HG03095 (cell line): ENCODE measurements around the gene UNC119.

ENCODE experiments used
- ATAC-seq: cut with Tn5 transposase; IDR thresholded peaks from one replicate; pipeline ENCODE4 v1.9.1; 2021; ENCODE audit warnings: moderate library complexity; ENCODE audit not compliant: unreplicated experiment

UNC119 gene

DNA sequence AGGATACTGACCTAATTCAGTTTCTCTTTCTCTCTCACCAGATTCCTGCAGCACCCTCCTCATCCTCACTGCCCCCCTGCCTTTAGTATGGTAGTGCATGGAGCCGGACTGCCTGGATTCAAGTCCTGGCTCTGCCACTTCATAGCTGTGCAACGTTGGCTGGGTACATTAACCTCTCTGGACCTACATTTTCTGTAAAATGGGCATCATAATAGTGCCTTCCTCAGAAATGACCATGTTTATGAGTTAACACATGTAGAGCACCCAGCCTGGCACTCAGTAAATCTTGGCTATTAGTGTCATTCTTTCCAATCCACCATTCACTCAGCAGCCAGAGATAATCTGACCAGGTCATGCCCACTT, 7.3 kb downstream of the UNC119 start:
- no peak for ATAC-seq

DNA sequence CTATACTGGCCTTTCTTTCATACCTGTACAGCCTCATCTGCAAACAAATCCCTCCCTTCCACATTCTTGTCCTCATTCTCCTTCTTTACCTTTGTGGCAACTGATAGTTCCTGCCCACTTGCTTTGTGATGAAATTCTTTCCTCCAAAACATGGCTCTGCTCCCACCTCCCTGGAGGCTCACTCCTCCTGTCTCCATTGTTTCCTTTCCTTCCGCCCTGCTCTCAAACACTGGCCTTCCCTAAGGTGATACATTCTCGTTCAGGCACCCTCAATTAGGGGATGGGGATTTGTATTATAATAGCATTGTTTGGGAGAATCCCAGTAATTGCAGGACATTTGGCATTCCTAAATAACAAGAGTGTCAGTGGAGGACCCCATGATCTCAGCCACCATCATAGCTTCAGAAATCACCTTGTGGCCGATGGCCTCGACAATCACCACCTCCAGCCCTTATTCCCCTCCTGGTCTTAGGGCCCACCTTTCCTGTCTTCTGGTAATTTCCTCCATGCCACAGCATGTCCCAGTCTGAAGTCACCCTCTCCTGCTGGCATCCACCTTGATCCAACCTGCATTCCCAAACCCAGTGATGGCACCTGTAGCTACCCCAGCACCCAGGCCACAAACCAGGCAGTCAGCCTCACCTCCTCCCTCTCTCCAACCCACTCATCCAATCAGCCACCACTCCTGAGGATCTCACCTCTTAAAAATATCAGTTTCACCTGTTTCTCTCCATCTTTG, 7.9 kb downstream of the UNC119 start:
- no peak for ATAC-seq

DNA sequence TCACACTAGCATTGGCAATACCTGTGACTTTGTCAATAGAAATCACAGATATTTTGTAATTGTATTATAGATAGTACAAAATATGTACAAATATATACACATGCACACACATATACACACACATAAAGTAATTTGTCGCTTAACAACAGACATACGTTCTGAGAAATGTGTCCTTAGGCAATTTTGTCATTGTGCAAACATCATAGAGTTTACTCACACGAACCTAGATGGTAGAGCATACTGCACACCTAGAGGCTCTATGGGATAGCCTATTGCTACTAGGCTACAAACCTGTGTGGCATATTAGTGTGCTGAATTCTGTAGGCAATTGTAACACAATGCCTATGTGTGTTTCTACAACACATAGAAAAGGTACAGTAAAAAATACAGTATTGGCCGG, 11.0 kb downstream of the UNC119 start:
- no peak for ATAC-seq

DNA sequence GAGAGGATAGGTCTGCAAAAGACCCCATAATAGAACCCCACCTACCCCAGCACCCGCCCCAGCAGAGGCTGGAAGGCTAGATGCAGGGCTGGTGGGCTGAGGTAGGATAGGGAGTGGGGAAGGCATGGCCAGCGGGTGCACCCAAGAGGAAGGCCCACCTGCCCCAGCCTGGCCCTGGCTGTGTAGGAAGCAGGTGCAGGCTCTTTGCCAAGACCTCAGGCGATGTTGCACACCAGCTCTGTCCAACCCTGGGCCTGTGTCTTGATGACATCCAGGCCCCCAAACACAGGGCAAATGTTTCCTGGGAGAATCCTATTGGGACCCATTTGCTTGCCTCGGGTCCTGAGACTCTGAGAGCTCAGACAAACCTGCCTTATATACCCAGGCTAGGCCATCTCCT, 12.2 kb downstream of the UNC119 start:
- no peak for ATAC-seq

DNA sequence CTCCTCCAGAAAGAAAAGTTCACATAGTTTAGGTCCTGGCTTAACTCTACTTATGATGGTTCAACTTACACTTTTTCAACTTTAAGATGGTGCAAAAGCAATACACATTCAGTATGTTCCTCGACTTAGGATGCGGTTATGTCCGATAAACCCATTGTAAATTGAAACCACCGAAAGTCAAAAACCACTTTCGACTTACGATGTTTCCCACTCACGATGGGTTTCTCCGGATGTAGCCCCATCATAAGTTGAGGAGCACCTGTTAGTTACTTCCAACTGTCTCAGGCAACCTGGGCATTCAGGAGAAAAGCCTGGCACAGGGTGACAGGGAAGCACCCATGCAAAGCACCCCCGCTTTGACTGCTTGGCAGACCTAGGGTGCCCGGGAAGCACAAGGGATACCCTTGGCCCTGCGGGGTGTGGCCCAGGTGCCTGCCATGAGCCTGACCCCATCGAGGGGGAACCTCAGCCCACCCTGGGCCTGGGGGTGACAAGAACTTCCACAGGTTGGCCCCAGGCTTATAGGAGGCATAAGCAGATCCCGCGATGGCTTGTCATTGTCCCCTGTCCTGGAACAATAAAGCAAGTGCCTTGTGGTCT, 14.0 kb downstream of the UNC119 start:
- no peak for ATAC-seq

DNA sequence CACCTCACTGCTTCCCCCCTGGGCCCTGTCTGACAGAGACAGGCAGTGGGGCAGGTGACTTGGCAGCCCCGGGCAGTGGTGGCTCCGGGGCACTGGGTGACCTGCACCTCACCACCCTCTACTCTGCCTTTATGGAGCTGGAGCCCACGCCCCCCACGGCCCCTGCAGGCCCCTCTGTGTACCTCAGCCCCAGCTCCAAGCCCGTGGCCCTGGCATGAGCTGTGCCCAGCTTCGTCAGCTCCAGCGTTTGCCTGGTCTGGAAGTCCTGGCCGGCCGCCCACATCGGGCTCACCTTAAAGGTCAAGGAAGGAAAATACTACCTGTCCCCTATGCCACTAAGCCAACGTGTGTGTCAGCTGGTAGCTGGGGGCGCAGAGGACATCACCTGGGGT, 15.2 kb downstream of the UNC119 start:
- ATAC-seq: no peak

DNA sequence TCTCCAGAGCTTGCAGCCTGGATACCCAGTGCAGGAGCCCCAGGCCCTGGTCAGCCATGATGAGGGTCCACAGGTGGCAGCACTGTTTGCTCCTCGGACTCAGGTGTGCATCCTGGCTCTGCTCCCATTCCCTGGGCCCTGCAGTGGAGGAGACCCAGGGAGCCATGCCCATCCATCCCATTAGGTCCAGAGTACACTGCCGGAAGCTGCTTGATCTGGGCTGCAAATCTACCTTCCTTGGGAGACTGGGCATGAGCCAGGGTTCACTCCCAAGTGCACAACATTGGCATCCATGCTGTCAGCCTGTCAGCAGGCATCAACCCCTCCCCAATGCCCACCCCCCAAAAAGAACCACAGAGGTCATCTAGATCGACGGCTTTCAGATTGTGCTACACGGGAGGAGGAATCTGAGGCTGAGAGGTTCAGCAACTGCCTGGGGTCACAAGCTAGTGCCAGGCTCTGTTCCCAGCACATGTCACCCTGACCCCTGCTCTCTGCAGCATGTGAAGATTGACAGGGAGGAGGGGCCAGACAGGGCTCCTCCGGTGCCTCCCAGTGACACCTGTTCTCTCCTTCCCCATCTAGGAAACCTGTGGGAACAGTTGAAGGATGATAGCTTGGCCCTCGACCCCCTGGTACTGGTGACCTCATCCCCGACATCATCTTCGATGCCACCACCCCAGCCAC, 15.7 kb downstream of the UNC119 start:
- no peak for ATAC-seq

DNA sequence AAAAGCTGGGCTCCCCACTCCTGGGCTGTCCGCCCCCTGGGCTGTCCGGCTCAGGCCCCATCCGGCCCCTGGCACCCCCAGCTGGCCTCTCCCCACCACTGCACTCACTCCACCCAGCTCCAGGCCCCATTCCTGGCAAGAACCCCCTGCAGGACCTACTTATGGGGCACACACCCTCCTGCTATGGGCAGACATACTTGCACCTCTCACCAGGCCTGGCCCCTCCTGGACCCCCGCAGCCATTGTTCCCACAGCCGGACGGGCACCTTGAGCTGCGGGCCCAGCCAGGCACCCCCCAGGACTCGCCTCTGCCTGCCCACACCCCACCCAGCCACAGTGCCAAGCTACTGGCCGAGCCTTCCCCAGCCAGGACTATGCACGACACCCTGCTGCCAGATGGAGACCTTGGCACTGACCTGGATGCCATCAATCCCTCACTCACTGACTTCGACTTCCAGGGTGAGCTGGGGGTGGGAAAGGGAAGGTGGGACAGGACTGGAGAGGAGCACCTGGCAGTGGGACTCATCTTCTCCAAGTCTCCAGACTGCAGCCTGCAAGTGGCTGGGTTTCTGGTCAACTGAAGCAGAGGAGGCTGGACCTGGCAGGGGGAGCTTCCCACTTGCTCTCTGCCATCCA, 17.6 kb downstream of the UNC119 start:
- ATAC-seq: no peak

DNA sequence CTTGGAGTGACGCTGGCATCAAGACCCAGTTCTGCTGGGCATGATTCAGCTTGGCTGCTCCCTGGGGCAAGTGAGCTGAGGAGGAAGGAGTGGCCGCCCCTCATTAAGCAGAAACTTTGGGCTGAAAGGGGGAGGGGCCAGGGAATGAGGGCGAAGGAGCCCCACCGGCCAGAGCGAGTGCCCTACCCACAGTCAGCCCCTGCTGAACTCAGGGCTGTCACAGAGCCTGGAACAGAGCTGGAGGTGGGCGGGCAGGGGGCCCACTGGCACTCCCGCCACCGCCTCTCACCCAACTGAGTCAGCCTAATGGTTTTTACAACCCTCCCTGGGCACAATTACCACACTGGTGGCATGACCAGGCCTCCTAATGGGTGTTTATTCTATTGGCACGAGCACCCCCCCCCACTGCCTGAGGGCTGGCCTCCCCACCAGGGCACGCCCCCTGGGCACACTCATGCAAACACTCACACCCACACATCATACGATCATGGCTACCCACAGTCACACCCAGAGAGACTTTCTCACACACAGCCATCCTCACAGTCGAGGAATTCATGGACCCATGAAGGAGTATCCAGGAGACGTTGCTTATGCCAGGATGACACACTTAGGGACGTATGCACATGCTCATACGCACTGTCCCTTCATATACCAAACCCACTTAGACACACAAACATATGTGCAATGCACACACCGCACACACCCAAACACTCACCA, 19.2 kb downstream of the UNC119 start:
- ATAC-seq: no peak

DNA sequence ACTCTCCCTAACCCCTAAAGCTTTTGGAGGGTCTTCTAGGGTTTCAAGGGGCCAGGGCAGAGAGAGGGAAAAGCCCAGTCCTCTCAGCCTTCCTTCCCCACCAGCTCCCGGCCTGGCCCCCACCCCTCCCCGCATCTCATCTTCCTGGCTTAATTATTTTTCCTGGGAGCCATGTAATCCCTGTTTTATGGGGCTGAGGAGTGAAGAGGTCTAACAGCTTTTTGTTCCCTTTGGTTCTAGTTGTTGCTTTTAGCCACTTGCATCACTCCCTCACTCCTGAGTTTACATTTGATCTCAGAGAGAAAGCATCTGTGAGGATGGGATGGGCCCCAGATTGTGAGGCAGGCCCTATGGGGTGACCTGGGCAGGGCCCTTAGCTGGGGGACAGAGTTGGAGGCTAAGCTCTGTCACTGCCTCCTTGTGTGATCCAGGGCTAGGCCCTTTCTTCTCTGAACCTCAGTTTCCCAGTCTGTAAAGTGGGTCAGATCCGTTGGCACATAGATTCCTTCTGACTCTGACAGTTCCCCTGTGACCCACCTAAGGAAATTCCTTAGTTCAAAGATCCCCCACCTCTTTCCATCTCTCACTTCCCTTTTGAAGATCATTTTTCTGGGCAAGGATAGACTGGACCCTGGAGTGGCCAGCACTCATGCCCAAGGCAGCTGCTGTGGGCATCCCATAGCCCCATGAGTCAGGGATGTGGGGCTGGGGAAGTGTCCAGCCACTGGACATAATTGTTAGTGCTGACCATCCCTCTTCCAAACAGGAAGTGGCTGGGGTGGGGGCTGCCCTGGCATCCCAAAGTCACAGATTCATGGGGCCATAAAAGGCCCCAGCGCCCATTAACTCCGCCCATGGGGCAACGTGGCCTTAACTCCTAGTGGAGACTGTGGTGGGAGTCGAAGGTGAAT, 20.1 kb downstream of the UNC119 start:
- no peak for ATAC-seq

DNA sequence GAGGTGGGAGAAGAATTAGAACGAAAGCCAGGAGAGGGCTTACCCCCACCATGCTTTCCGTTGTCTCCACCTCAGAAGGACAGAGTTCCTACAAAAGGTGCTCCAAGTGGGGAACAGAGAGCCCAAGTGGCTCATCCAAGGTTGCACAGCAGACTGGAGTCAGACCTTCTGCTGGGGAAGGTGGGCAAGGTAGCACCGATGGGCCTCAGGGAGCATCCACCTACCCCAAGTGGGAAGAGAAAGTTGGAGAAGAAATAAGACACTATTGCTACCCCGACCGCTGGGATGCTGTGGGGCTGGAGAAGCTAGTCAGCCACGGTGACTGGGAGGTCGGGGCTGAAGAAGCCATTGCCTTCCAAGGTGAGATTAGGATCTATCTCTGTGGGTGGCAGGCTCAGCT, 21.5 kb downstream of the UNC119 start:
- ATAC-seq: no peak

DNA sequence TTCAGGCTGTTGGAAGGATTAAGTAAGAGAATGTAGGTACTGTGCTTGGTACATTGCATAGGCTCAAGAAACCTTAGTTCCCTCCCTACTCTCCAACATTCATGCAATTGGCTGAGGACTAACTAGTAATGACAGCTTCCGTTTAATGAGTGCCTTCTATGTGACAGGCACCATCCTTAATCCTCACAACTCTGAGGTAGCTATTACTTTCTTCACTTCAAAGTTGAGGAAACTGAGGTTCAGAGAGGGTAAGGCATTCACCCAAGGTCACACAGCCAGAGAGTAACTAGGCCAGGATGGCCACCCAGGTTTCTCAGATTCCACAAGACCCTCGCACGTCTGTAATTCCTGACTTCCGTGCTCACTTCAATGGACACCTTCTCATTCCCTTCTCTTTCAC, 22.2 kb downstream of the UNC119 start:
- no peak for ATAC-seq

DNA sequence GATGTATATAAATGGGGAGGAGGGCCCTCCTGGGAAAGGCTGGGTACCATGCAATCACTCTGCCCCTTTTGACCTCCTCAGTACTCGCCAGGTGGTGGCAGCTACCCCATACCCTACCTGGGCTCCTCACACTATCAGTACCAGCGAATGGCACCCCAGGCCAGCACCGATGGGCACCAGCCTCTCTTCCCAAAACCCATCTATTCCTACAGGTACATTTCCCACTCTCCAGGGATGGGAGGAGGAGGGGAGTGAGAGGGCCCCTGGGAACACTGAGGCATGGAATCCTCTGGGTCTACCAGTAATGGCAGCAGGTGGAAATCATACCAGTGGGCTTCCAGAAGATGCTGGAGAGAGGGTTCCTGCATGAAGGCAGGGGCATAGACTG, 23.4 kb downstream of the UNC119 start:
- ATAC-seq: no peak

DNA sequence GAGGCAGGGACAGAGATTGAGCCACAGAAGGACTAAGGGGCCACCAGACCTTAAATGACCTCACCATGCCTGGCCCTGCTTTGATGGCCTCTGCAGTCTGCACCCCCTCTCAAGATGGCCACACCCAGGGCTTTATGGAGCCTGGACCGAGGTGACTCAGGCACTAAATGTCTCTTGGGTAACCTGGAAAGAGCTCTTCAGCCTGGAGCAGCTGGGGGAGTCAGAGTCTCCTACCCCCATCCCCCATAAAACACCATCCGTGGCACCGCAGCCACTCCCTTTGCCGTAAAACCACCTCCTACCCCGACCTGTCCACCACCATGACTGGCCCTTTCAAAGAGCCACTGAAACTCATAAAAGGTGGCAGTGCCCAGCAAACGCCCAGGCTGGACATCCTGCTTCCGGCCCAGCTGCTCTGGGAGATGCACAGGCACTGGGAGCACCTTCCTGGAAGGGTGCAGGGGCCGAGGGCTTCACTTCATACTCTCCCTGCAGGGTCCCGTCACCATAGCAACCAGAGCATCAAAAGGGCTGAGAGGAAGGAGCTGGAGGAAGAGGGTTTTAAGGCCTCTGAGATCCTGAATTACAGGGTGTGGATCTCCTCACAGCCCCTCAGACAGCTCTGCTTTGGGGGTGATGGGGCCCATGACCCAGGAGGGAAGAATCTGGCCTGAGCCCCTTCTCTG, 24.0 kb downstream of the UNC119 start:
- no peak for ATAC-seq

DNA sequence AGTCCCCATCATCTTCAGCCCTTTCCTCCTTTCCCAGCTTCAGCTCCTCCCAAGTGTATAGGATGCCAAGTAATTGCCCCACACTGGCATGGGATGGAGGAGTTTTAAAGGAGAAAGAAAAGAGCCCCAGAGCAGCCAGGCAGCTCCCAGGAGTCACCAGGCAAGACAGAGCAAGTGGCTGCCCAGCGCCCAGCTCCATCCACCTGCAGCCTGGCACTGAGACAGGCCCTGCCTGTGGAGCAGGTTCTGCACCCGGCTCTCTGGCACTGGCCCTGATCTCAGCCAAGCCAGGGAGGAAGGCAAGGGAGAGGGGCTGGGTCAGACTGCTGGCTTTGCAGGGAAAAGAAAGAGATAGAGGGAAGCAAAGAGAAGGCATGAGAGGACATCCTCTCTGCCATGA, 24.6 kb downstream of the UNC119 start:
- no peak for ATAC-seq

DNA sequence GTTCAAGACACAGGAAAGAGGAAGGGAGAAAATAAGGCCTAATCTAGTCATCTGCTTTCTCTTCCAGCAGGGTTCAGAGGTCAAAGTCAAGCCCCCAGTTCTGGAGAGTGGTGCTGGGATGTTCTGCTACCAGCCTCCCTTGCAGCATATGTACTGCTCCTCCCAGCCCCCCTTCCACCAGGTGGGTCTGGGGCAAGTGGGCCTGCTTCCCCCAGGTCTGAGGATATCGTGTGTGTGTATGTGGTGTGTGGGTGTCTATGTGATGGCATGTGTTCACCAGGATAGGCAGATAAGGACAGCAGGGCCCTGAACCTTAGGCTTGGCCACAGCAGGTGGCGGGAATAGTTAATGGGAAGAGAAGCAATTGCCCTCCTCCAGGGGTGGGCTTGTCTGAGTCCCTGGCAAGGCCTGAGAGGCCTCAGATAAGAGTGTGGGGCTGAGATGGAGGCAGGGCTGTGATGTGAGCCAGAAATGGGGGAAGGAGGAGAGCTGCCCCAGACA, 25.2 kb downstream of the UNC119 start:
- ATAC-seq: no peak

DNA sequence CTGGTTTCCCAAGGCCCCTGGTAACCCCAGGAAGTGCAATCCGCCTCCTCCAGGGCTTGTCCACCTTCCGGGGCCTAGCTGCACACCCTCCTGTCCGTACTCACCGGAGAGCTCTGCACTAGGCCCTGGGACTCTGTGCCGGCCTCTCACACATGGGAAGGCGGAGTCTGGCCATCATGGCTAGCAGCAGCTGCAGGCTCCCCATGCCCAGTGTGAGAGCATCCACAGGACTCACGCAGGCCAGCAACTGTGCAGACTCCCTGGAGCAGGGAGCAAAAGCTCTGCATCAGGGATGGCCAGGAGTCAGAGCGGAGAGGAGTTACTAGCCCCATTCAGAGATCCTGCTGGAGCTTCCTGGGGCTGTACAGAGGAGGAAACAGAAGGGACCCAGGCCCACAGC, 26.0 kb downstream of the UNC119 start:
- no peak for ATAC-seq

DNA sequence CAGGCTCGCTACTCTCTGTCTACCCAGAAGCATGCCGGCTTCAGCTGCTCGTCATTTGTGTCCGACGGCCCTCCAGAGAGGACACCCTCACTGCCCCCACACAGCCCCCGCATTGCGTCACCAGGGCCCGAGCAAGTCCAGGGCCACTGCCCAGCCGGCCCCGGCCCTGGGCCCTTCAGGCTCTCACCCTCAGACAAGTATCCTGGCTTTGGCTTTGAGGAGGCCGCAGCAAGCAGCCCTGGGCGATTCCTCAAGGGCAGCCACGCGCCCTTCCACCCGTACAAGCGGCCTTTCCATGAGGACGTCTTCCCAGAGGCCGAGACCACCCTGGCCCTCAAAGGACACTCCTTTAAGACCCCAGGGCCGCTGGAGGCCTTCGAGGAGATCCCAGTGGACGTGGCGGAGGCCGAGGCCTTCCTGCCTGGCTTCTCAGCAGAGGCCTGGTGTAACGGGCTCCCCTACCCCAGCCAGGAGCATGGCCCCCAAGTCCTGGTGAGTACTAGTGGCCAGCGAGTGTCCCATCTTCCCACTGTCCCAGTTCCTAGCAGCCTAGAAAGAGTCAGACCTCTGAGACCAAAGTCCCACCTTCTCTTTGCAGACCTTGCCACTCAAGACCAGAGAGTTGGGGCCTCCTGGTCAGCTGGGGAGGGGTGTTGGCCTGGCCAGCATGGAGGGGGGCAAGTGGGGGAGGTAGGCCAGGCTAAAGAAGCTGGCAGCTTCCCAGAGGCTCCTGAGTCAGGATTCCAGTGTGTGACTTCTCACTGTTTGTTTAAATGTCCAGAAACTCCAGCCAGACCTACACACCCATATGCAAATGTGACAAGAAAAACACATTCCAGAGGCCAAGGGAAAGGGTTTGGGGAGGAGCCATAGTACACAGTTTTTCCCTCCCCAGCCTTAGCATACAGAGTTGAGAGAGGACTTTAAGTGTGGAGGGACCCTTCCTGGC, 27.7 kb downstream of the UNC119 start:
- no peak for ATAC-seq
